Adrenal gland (tissue), 12 donors: Measurements from ENCODE around the gene CACNA1C. TPM values are rescaled to one million over a fixed set of nuclear protein-coding genes. Genes with fewer than 3 reads are reported as not detected.

Experiments
- DNase-seq, 7 donors: peaks; one replicate each; pipeline ENCODE4 v3.0.0-alpha.2; 2019 to 2020
- H3K27ac ChIP-seq, 5 donors: fragments of 200-600 bp; sonication (generic) in 4 of 5; 1 replicate in 3 of 5; 2 replicates in 2 of 5; pipeline versions ENCODE4 v1.5.1 to v1.8.0; 2016 to 2020; ENCODE audit warnings: mild to moderate bottlenecking in 1 of 5
- H3K27me3 ChIP-seq: fragments of 200-600 bp; 2 replicates; pipeline ENCODE4 v1.8.0; 2021
- H3K36me3 ChIP-seq, 2 donors: fragments of 200-600 bp; replicated peaks in 1 of 2; 1 replicate in 1 of 2; 2 replicates in 1 of 2; pipeline versions ENCODE4 v1.5.1 to v1.8.0; 2018 to 2022
- H3K4me1 ChIP-seq, 2 donors: fragments of 200-600 bp; replicated peaks in 1 of 2; 1 replicate in 1 of 2; 2 replicates in 1 of 2; pipeline versions ENCODE4 v1.5.1 to v1.8.0; 2018 to 2021
- H3K4me3 ChIP-seq, 4 donors: fragments of 200-600 bp; sonication (generic) in 3 of 4; one replicate each; pipeline ENCODE4 v1.5.1; 2016 to 2018
- H3K9me3 ChIP-seq, 3 donors: fragments of 200-600 bp; sonication (generic) in 1 of 3; replicated peaks in 1 of 3; 1 replicate in 2 of 3; 2 replicates in 1 of 3; pipeline versions ENCODE4 v1.5.1 to v1.8.0; 2016 to 2021
- POLR2A ChIP-seq, 2 donors: fragments of 450-650 bp; IDR thresholded peaks; one replicate each; pipeline ENCODE4 v1.6.1; 2017; ENCODE audit warnings: antibody characterized with exemption in 2 of 2, mild to moderate bottlenecking in 2 of 2, moderate library complexity in 1 of 2
- WGBS, 4 donors: extraction: QIAGEN DNeasy Blood & Tissue Kit in 2 of 4; methylation state at CpG; one replicate each; pipeline versions ENCODE4 v1.1.5 to v1.1.7; 2013 to 2017; 5-methylcytosine and 5-hydroxymethylcytosine counted together
- intact Hi-C, 2 donors: fragments of 100-400 bp; cut with DNase I; formaldehyde crosslinking; loops; one replicate each; pipeline versions ENCODE4 v1.14.1 to v1.15.0; 2022 to 2023
- polyA plus RNA-seq, 3 donors: library from polyadenylated mRNA; stranded (reverse); fragments of 200-250 nt in 2 of 3; fragments of 350-450 nt in 1 of 3; fragmentation: Illumina TruSeq in 1 of 3; extraction: RNeasy Lipid Tissue Mini Kit (QIAGEN cat#74804) in 1 of 3; gene quantifications; one replicate each; pipeline ENCODE4 v1.2.3, GENCODE V29; 2013 to 2014
- total RNA-seq, 9 donors: library from RNA; depleted of rRNA in 4 of 9; stranded (reverse); fragments of >200 nt in 4 of 9; fragments of 120-200 nt in 1 of 9; fragmentation: NEBNext Ultra II Directional in 1 of 9; extraction: Animal tissue kit (Norgen Biotek cat#: 25700) in 1 of 9; gene quantifications; one replicate each; pipeline versions ENCODE4 v1.1.0 to v1.2.4, GENCODE V29; 2013 to 2023
- TF ChIP-seq, protein P1 (sequence below), 6 experiments: fragments of 450-650 bp in 4 of 6; fragments of 200-600 bp in 2 of 6; sonication (generic) in 1 of 6; IDR thresholded peaks; 1 replicate in 5 of 6; 2 replicates in 1 of 6; pipeline versions ENCODE4 v1.5.1 to v1.8.0; 2016 to 2021; ENCODE audit warnings: antibody characterized with exemption in 6 of 6, mild to moderate bottlenecking in 2 of 6, moderate library complexity in 1 of 6
- donor health status: healthy with polysubstance abuse.
- donor health status: Bipolar disorder and iron deficiency.
- donor health status: DM: yes; HTN: yes; CAD: no.
- donor health status: DM: no; HTN: no; CAD: no.
- donor health status: DM: no; HTN: no; CAD: no.
- donor health status: DM: yes; HTN: yes; CAD: no.

CACNA1C gene
- total and polyA plus RNA-seq, 12 donors, result 1.4 to 5.8 (median 3.5) TPM

- DNase-seq, result no peak
- Histone ChIP-seq H3K36me3 (no peaks in the 10 kb centered on the region), H3K4me3 (no peak overlapping the region), H3K27me3 (no peaks in the 10 kb centered on the region), H3K27ac (peak overlapping the region in 1 of 5 donors; percentile 54), H3K4me1 (no peaks in the 10 kb centered on the region), H3K9me3 (no peaks in the 10 kb centered on the region)
- intact Hi-C loops, result no loop called here
- 77 to 94% (median 90%) methylated on average over 2 of the region's 2 CpGs for WGBS, 4 donors
- TF ChIP-seq, protein P1, sequence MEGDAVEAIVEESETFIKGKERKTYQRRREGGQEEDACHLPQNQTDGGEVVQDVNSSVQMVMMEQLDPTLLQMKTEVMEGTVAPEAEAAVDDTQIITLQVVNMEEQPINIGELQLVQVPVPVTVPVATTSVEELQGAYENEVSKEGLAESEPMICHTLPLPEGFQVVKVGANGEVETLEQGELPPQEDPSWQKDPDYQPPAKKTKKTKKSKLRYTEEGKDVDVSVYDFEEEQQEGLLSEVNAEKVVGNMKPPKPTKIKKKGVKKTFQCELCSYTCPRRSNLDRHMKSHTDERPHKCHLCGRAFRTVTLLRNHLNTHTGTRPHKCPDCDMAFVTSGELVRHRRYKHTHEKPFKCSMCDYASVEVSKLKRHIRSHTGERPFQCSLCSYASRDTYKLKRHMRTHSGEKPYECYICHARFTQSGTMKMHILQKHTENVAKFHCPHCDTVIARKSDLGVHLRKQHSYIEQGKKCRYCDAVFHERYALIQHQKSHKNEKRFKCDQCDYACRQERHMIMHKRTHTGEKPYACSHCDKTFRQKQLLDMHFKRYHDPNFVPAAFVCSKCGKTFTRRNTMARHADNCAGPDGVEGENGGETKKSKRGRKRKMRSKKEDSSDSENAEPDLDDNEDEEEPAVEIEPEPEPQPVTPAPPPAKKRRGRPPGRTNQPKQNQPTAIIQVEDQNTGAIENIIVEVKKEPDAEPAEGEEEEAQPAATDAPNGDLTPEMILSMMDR (IDR thresholded peaks at IDR 0.05), result no peak
- TF ChIP-seq POLR2A (IDR thresholded peaks at IDR 0.05), result no peak
Observed at GRCh38 chr12:2243275-2243674, 190.5 kb downstream of the CACNA1C start.

- H3K27ac ChIP-seq, result peak overlapping the region in 1 of 5 donors; percentile 57
- DNase-seq, result peak in 3 of 7 donors; percentile 28 to 36 (median 33)
- H3K4me1 ChIP-seq, result no peaks in the 10 kb centered on the region
- intact Hi-C loops, result no loop called here
- H3K4me3 ChIP-seq, result no peak overlapping the region
- H3K27me3 ChIP-seq, result no peaks in the 10 kb centered on the region
- TF ChIP-seq, protein P1 (IDR thresholded peaks at IDR 0.05), result no peak
- TF ChIP-seq POLR2A (IDR thresholded peaks at IDR 0.05), result no peak
- no peaks in the 10 kb centered on the region for H3K36me3 ChIP-seq
- no peaks in the 10 kb centered on the region for H3K9me3 ChIP-seq
- 69 to 80% (median 73%) methylated on average over 7 to 8 of the region's 8 CpGs for WGBS, 4 donors
Observed at GRCh38 chr12:2244013-2244861, 191.4 kb downstream of the CACNA1C start.

GRCh38 chr12:2246358-2246757, 193.6 kb downstream of the CACNA1C start:
- TF ChIP-seq, protein P1 (IDR thresholded peaks at IDR 0.05), result no peak
- no peak for TF ChIP-seq POLR2A (IDR thresholded peaks at IDR 0.05)
- no peaks in the 10 kb centered on the region for H3K27me3 ChIP-seq
- no peaks in the 10 kb centered on the region for H3K36me3 ChIP-seq
- H3K9me3 ChIP-seq, result no peaks in the 10 kb centered on the region
- intact Hi-C loops, result no loop called here
- H3K4me3 ChIP-seq, result no peak overlapping the region
- 76 to 85% (median 82%) methylated on average over 9 to 10 of the region's 10 CpGs for WGBS, 4 donors
- H3K27ac ChIP-seq, result no peak overlapping the region
- no peak for DNase-seq
- H3K4me1 ChIP-seq, result no peaks in the 10 kb centered on the region

- intact Hi-C loops, result no loop called here
- WGBS, 4 donors, result 66 to 79% (median 71%) methylated on average over 7 of the region's 7 CpGs
- no peaks in the 10 kb centered on the region for H3K27me3 ChIP-seq
- no peak overlapping the region for H3K4me3 ChIP-seq
- TF ChIP-seq POLR2A (IDR thresholded peaks at IDR 0.05), result no peak
- H3K27ac ChIP-seq, result no peak overlapping the region
- no peaks in the 10 kb centered on the region for H3K36me3 ChIP-seq
- H3K4me1 ChIP-seq, result no peaks in the 10 kb centered on the region
- H3K9me3 ChIP-seq, result no peaks in the 10 kb centered on the region
- DNase-seq, result no peak
Observed at GRCh38 chr12:2247120-2247519, 194.3 kb downstream of the CACNA1C start.

DNA sequence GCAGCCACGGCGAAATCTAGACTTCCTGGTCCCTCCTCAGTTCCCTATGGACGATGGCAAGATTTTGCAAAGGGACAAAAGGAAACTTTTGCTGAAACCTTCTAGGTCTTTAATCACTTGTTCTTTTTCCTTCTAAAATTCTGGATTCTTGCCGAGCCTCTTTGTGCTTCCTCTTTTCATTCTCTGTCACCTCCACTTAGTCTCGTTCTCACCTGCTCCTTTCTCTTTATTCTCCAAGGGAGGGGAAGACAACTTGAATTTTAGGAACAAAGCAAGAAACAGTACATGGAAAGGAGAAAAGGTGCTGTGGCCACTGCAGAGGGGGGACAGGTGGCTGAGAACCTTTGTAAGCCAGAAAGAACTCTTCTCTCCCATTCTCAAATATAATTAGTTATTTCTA, 194.8 kb downstream of the CACNA1C start:
- 50 to 73% (median 54%) methylated on average over 5 of the region's 5 CpGs for WGBS, 4 donors
- H3K4me3 ChIP-seq, result no peak overlapping the region
- TF ChIP-seq POLR2A (IDR thresholded peaks at IDR 0.05), result no peak
- TF ChIP-seq, protein P1 (IDR thresholded peaks at IDR 0.05), result no peak
- H3K27me3 ChIP-seq, result no peaks in the 10 kb centered on the region
- intact Hi-C loops, result no loop called here
- H3K9me3 ChIP-seq, result no peaks in the 10 kb centered on the region
- H3K4me1 ChIP-seq, result no peaks in the 10 kb centered on the region
- no peak overlapping the region for H3K27ac ChIP-seq
- no peak for DNase-seq
- no peaks in the 10 kb centered on the region for H3K36me3 ChIP-seq
